Body of pancreas (tissue), 4 donors: Measurements from ENCODE around the gene TFPI. TPM values are rescaled to one million over a fixed set of nuclear protein-coding genes. Genes with fewer than 3 reads are reported as not detected.
A peak's percentile ranks its signal among the peaks of the same experiment; 100 is the strongest.

ENCODE experiments used
- ATAC-seq: fragments of 150-250 bp; one replicate; pipeline ENCODE4 v1.9.1; 2016
- DNase-seq, 4 donors: peaks; one replicate each; pipeline ENCODE4 v3.0.0-alpha.2; 2019
- H3K27ac ChIP-seq, 4 donors: fragments of 200-600 bp; sonication (generic); 1 replicate in 3 of 4; 2 replicates in 1 of 4; pipeline versions ENCODE4 v1.5.1 to v1.6.1; 2016 to 2019; ENCODE audit warnings: mild to moderate bottlenecking in 1 of 4, mixed read lengths in 1 of 4, moderate library complexity in 1 of 4
- H3K27me3 ChIP-seq, 2 donors: fragments of 200-600 bp; sonication (generic); one replicate each; pipeline ENCODE4 v1.6.0; 2016; ENCODE audit warnings: mild to moderate bottlenecking in 1 of 2
- H3K36me3 ChIP-seq, 2 donors: fragments of 200-600 bp; sonication (generic); replicated peaks in 1 of 2; 2 replicates each; pipeline ENCODE4 v1.5.1; 2016; ENCODE audit warnings: low read depth in 2 of 2; ENCODE audit not compliant: insufficient read depth in 1 of 2
- H3K4me1 ChIP-seq: fragments of 200-600 bp; sonication (generic); one replicate; pipeline ENCODE4 v1.6.0; 2016
- H3K4me3 ChIP-seq, 2 donors: fragments of 200-600 bp; sonication (generic); 1 replicate in 1 of 2; 2 replicates in 1 of 2; pipeline ENCODE4 v1.5.1; 2016 to 2019
- H3K9me3 ChIP-seq, 3 donors: fragments of 200-600 bp; sonication (generic); 1 replicate in 2 of 3; 2 replicates in 1 of 3; pipeline ENCODE4 v1.5.1; 2016
- CTCF ChIP-seq, 7 experiments: fragments of 450-650 bp in 4 of 7; fragments of 200-600 bp in 3 of 7; sonication (generic) in 3 of 7; IDR thresholded peaks; one replicate each; pipeline ENCODE4 v1.5.1; 2016 to 2019; ENCODE audit warnings: antibody characterized with exemption in 7 of 7
- POLR2A ChIP-seq, 3 donors: fragments of 450-650 bp; IDR thresholded peaks; one replicate each; pipeline ENCODE4 v1.6.1; 2016; ENCODE audit warnings: antibody characterized with exemption in 3 of 3, mild to moderate bottlenecking in 2 of 3
- WGBS, 2 donors: methylation state at CpG; one replicate each; pipeline ENCODE4 v1.1.5; 2017; 5-methylcytosine and 5-hydroxymethylcytosine counted together
- intact Hi-C: fragments of 100-400 bp; cut with DNase I; formaldehyde crosslinking; loops from one replicate; pipeline ENCODE4 v1.15.1; 2023
- total RNA-seq, 2 donors: library from RNA; depleted of rRNA; stranded (reverse); fragments of >200 nt; gene quantifications; one replicate each; pipeline ENCODE4 v1.1.0, GENCODE V29; 2016

Gene TFPI
- total RNA-seq, 2 donors from 2014 or later = 21.1 to 54.2 TPM

GRCh38 chr2:187549951-187550555, 4.2 kb downstream of the TFPI start:
- 19 to 27% methylated on average over 3 of the region's 3 CpGs for WGBS, 2 donors

GRCh38 chr2:187549193-187549592, 5.0 kb downstream of the TFPI start:
- intact Hi-C loops = no loop called here
- no peak for TF ChIP-seq POLR2A (IDR thresholded peaks at IDR 0.05)
- TF ChIP-seq CTCF (IDR thresholded peaks at IDR 0.05) = no peak
- no peak for DNase-seq
- Histone ChIP-seq H3K4me1 (peaks cover 58% of the 10 kb centered on the region), H3K27me3 (no peaks in the 10 kb centered on the region), H3K36me3 (no peaks in the 10 kb centered on the region), H3K4me3 (no peak overlapping the region), H3K9me3 (no peaks in the 10 kb centered on the region), H3K27ac (peak overlapping the region in 3 of 4 donors; percentile 29 to 74 (median 71))
- no peak for ATAC-seq

More at GRCh38 chr2:187549951-187550555, 4.2 kb downstream of the TFPI start:
- ATAC-seq = peak; percentile 51
- no peaks in the 10 kb centered on the region for H3K9me3 ChIP-seq
- intact Hi-C loops = no loop called here
- no peaks in the 10 kb centered on the region for H3K36me3 ChIP-seq
- H3K27me3 ChIP-seq = no peaks in the 10 kb centered on the region
- no peak for DNase-seq
- H3K27ac ChIP-seq = peak overlapping the region; percentile 50 to 74 (median 67)
- H3K4me1 ChIP-seq = peaks cover 50% of the 10 kb centered on the region
- TF ChIP-seq CTCF (IDR thresholded peaks at IDR 0.05) = no peak
- TF ChIP-seq POLR2A (IDR thresholded peaks at IDR 0.05) = no peak
- no peak overlapping the region for H3K4me3 ChIP-seq

GRCh38 chr2:187548656-187549055, 5.6 kb downstream of the TFPI start:
- H3K36me3 ChIP-seq = no peaks in the 10 kb centered on the region
- H3K9me3 ChIP-seq = no peaks in the 10 kb centered on the region
- intact Hi-C loops = no loop called here
- H3K4me3 ChIP-seq = no peak overlapping the region
- ATAC-seq (no peak), DNase-seq (no peak)
- TF ChIP-seq CTCF (IDR thresholded peaks at IDR 0.05) (no peak), POLR2A (IDR thresholded peaks at IDR 0.05) (no peak)
- peaks cover 59% of the 10 kb centered on the region for H3K4me1 ChIP-seq
- H3K27ac ChIP-seq = peak overlapping the region in 2 of 4 donors; percentile 29 to 74
- no peaks in the 10 kb centered on the region for H3K27me3 ChIP-seq

- peak; percentile 64 for ATAC-seq
- peak in 2 of 4 donors; percentile 24 to 62 for DNase-seq
- H3K4me3 ChIP-seq = no peak overlapping the region
Observed at GRCh38 chr2:187547353-187547979, 6.8 kb downstream of the TFPI start.

More at GRCh38 chr2:187547353-187547979, 6.8 kb downstream of the TFPI start:
- TF ChIP-seq CTCF (IDR thresholded peaks at IDR 0.05) (no peak), POLR2A (IDR thresholded peaks at IDR 0.05) (no peak)
- Histone ChIP-seq H3K36me3 (no peaks in the 10 kb centered on the region), H3K27me3 (no peaks in the 10 kb centered on the region), H3K27ac (peak overlapping the region in 1 of 4 donors; percentile 74), H3K4me1 (peaks cover 62% of the 10 kb centered on the region), H3K9me3 (no peaks in the 10 kb centered on the region)
- intact Hi-C loops = no loop called here
- WGBS, 2 donors = 27 to 35% methylated on average over 2 of the region's 2 CpGs
